GM21737 (cell line): Measurements from ENCODE around the gene DMD.
"Not testable (repeated sequence)": the region's sequence is repeated elsewhere in the genome, so short reads cannot be mapped to it uniquely, and the experiment has no call there.

Source experiments
- ATAC-seq: cut with Tn5 transposase; IDR thresholded peaks from one replicate; pipeline ENCODE4 v1.9.1; 2021; ENCODE audit warnings: mild to moderate bottlenecking, moderate library complexity; ENCODE audit not compliant: unreplicated experiment

The DMD gene

DNA sequence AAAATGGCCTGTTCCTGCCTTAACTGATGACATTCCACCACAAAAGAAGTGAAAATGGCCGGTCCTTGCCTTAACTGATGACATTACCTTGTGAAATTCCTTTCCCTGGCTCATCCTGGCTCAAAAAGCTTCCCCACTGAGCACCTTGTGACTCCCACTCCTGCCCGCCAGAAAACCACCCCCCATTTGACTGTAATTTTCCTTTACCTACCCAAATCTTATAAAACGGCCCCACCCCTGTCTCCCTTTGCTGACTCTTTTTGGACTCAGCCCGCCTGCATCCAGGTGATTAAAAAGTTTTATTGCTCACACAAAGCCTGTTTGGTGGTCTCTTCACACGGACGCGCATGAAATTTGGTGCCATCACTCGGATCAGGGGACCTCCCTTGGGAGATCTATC, 1833.5 kb downstream of the DMD start:
- ATAC-seq: not testable (repeated sequence)

DNA sequence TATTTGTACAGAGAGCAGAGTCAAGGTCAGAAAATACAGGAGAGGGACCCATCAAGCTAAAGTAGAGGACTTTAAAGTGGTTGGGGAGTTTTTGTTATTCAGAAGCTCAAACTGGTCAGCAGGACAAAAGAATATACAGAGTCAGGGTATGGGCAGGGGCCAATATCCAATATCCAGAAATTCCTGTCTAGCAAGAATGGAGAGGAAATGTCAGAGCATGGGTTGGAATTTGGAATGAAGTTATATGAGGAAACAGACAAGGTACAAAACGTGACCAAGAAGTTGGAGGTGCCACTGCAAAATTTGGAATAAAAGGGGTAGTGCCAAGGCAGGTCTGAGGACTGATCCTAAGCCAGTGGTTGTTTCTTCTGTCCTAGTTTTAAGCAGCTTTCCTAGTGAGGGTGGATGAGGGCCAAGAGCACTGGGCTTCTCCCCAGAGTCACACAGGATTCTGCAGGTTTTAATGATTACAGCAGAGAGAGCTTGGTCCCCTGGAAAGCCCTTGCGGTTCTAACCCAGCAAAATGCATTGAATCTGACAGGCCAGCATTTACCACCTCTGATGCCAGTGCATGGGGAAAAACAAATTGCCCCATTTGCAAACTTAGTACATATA, 1834.8 kb downstream of the DMD start:
- ATAC-seq: no peak

DNA sequence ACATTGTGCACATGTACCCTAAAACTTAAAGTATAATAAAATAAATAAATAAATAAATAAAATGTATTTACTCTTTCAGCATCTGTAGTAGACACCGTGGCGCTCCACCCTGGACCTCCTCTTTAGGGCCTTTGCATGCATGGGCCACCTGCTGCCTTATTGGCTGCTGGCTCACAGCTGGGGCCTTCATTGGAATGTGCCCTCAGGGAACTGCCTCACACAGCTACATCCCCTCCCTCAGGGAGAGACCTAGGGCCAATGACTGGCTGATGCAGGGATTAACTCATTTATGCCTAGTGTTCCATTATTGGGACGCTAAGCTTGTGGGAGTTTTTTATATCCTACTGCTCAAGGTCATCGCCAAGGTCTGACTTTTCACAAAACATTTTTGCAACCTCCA, 1836.6 kb downstream of the DMD start:
- ATAC-seq: no peak

DNA sequence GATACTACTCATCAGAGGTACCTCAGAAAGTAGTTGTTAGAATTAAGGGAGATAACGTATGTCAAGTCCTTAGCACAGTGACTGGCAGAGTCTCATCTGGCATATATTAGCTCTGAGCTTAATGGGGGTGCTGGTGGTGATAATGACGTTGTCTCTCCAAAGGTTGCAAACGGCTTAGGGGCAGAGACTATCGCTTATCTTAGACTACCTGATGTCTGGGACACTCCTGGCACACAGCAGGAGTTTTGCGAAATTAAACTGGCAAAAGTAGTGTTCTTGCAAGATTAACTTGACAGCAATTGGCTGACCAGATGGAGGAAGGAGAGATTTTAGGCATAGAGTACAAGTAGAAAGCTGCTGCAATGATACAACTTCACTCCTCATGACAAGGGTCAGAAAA, 1839.4 kb downstream of the DMD start:
- no peak for ATAC-seq

- ATAC-seq: no peak
These were observed 1843.5 kb downstream of the DMD start for GRCh38 chrX:31367816-31368215.

GRCh38 chrX:31366041-31366440, 1845.3 kb downstream of the DMD start:
- ATAC-seq: no peak

- no peak for ATAC-seq
These were observed 1854.8 kb downstream of the DMD start for GRCh38 chrX:31356275-31357212.

DNA sequence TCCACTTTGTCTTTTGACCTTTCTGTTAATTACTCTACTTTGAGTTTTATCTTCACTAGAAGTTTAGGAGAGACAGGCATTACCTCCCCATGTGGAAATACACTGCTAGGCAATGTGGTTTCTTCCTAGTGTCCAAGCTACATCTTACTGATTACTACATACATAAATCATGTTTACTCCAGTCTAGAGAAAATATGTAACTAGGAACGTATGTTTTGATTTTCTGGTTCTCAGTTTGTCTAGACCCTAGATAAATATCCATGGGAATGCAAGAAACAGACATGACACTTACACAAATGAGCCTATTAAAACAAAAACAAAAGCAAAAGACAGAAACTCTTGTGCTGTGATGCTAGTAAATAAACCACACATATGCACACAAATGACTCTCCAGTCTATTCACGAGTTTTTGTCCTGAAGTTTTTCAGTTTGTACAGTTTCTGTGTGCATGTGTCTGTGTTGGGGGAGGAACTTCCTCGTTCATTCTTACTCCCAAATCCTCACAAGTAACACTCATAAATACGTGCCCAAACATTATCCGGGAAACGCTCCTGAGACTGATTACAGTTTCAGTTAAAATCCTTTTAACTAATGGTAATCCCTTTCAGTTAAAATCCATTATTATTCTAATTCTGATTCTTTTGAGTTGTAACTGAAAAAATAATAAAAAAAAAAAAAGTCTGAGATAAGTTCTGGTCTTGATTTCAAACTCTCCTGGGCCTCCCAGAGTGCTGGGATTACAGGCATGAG, 1856.0 kb downstream of the DMD start:
- no peak for ATAC-seq

GRCh38 chrX:31353095-31353494, 1858.3 kb downstream of the DMD start:
- no peak for ATAC-seq

DNA sequence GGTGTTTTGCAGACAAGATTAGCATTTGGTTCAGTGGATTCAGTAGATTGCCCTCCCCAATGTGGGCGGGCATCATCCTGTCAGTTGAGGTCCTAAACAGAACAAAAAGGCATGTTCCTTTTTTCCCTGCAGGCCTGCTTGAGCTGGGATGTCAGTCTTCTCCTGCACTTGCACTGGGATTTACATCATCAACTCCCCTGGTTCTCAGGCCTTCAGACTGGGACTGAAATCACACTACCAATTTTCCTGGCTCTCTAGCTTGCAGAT, 1860.6 kb downstream of the DMD start:
- no peak for ATAC-seq

GRCh38 chrX:31349515-31349914, 1861.8 kb downstream of the DMD start:
- ATAC-seq: no peak

- ATAC-seq: no peak
These were observed 1870.8 kb downstream of the DMD start for GRCh38 chrX:31340587-31340986.

DNA sequence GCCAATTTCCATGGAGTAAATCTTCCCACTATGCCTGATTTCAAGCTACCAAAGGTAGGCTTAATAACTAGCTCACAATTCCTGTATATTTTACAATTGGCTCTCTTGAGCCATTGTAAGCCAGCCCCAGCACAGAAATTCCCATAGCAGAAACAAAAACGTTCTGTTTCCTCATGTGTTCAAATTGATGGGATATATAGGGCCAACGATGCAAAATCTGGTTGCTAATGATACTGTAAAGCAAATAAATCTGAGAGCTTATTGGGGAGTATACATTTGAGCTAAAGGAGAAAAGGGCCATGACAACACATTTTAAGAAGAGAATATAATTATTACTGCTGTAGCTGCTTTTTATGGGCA, 1872.4 kb downstream of the DMD start:
- ATAC-seq: no peak

DNA sequence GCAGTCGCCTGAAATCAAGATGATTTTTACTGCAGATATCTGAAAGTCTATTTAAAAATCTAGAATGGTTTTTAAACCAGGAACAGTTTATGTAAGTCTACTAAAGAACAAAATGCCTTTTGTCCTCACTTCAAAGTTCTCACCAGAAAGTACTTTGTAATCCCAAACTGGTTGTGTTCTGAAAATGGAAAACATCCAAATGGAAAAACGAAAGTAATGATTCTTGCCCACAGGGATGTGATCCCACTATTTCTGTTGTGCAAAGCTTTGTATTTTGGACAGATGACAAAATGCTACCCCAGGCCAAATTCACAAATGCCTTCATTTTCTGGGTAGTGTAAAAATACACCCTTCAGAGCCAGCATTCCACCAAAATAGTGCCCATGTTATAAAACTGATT, 1874.0 kb downstream of the DMD start:
- ATAC-seq: no peak

- ATAC-seq: no peak
These were observed 1874.9 kb downstream of the DMD start for GRCh38 chrX:31336419-31336818.

GRCh38 chrX:31334997-31335396, 1876.4 kb downstream of the DMD start:
- no peak for ATAC-seq

DNA sequence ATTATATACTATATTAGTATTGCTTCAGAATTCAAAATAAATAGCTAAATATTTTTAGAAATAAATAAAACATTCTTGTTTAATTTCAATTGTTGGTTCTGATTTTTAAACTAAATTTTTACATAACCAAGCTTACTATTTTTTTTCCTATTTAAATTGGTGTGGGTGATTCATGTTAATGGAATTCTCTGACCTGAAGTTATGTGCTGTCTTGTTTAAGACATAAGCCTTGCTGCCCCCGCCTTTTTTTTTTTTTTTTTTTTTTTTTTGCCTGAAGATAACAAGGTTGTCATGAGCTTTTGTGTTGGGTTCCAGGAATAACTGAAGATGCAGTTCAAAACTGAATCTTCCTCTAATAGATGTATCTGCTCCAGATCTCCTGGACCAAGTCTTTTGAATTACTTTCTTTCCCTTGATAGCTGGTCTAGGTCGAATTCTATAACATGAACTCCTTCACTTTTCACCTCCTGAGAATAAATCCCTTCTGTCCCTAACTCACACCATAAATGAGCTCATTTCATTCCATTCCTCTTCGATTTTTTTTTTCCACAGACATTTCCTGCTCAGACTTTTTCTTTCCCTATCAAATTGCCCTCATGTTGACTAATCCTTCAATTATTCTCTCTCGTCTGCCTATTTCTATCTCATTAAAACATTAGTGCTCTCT, 1878.1 kb downstream of the DMD start:
- ATAC-seq: no peak

GRCh38 chrX:31331928-31332327, 1879.4 kb downstream of the DMD start:
- no peak for ATAC-seq

DNA sequence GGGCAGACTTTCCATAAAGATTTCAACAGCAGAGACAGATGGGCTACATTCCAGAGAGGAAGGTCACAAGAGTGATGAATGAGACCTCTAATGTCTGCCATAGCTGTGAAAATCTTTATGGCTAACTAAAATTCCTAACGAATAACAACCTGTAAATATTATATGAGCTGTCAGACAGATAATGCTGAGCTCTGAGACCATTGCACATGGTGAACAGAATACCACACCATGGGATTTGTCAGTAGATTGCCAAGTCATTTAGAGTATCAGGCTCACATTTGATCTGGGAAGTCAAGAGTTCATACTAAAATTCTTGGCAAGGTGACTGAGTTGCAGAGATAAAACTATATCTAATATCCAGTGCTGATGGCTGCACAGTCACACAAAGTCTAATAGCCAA, 1880.3 kb downstream of the DMD start:
- ATAC-seq: no peak

- no peak for ATAC-seq
These were observed 1882.1 kb downstream of the DMD start for GRCh38 chrX:31329298-31329697.

DNA sequence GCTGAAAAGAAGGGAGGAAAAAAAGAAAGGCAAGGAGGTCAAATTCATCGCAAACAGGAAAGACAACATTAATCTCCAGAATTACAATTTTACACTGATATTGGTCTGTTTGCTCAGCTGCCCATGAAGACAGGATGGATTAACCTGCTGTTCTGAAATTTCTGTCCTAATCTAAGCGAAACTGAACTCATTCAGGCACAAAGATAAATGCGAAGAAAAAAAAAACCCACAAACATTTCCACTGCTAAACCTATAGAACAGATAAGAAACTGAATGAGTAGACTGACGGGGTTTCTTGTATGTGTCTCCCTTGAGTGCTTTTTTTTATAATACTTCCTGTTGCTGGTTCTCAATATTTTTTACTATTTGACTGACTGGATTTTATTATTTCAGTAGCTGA, 1887.7 kb downstream of the DMD start:
- ATAC-seq: peak; percentile 76

GRCh38 chrX:31320740-31321139, 1890.6 kb downstream of the DMD start:
- no peak for ATAC-seq
